Thyroid gland (tissue), 4 donors: ENCODE data around the gene TCP11L1. TPM values are rescaled to one million over a fixed set of nuclear protein-coding genes. Genes with fewer than 3 reads are reported as not detected.

Experiments
- DNase-seq, 2 donors: peaks; one replicate each; pipeline ENCODE4 v3.0.0-alpha.2; 2019
- H3K27ac ChIP-seq, 3 donors: fragments of 200-600 bp; sonication (generic); 1 replicate in 2 of 3; 2 replicates in 1 of 3; pipeline ENCODE4 v1.5.1; 2016 to 2019; ENCODE audit warnings: mild to moderate bottlenecking in 1 of 3, moderate library complexity in 1 of 3
- H3K27me3 ChIP-seq: fragments of 200-600 bp; sonication (generic); one replicate; pipeline ENCODE4 v1.5.1; 2019
- H3K36me3 ChIP-seq, 2 donors: fragments of 200-600 bp; sonication (generic); one replicate each; pipeline ENCODE4 v1.5.1; 2016 to 2019
- H3K4me1 ChIP-seq, 2 donors: fragments of 200-600 bp; sonication (generic); one replicate each; pipeline ENCODE4 v1.5.1; 2017 to 2019
- H3K4me3 ChIP-seq, 3 donors: fragments of 200-600 bp; sonication (generic); replicated peaks in 1 of 3; 1 replicate in 2 of 3; 2 replicates in 1 of 3; pipeline ENCODE4 v1.5.1; 2016; ENCODE audit warnings: mild to moderate bottlenecking in 1 of 3
- H3K9me3 ChIP-seq: fragments of 200-600 bp; sonication (generic); one replicate; pipeline ENCODE4 v1.5.1; 2017
- POLR2A ChIP-seq, 2 donors: fragments of 450-650 bp; IDR thresholded peaks; one replicate each; pipeline ENCODE4 v1.6.1; 2017; ENCODE audit warnings: antibody characterized with exemption in 2 of 2, mild to moderate bottlenecking in 2 of 2, moderate library complexity in 1 of 2
- WGBS, 2 donors: methylation state at CpG; one replicate each; pipeline ENCODE4 v1.1.5; 2017; 5-methylcytosine and 5-hydroxymethylcytosine counted together
- intact Hi-C: fragments of 100-400 bp; cut with DNase I; formaldehyde crosslinking; loops from one replicate; pipeline ENCODE4 v1.15.1; 2023
- total RNA-seq, 4 donors: library from RNA; depleted of rRNA; stranded (reverse); fragments of >200 nt; gene quantifications; one replicate each; pipeline ENCODE4 v1.2.3, GENCODE V29; 2016
- TF ChIP-seq, protein P1 (sequence below), 6 experiments: fragments of 200-600 bp in 3 of 6; fragments of 450-650 bp in 3 of 6; sonication (generic) in 3 of 6; IDR thresholded peaks; one replicate each; pipeline ENCODE4 v1.5.1; 2016 to 2019; ENCODE audit warnings: antibody characterized with exemption in 6 of 6, mild to moderate bottlenecking in 2 of 6, inconsistent platforms in 1 of 6, moderate library complexity in 1 of 6

TCP11L1 gene
- total RNA-seq, 4 donors from 2014 or later = 11.9 to 19.5 (median 17.2) TPM

DNA sequence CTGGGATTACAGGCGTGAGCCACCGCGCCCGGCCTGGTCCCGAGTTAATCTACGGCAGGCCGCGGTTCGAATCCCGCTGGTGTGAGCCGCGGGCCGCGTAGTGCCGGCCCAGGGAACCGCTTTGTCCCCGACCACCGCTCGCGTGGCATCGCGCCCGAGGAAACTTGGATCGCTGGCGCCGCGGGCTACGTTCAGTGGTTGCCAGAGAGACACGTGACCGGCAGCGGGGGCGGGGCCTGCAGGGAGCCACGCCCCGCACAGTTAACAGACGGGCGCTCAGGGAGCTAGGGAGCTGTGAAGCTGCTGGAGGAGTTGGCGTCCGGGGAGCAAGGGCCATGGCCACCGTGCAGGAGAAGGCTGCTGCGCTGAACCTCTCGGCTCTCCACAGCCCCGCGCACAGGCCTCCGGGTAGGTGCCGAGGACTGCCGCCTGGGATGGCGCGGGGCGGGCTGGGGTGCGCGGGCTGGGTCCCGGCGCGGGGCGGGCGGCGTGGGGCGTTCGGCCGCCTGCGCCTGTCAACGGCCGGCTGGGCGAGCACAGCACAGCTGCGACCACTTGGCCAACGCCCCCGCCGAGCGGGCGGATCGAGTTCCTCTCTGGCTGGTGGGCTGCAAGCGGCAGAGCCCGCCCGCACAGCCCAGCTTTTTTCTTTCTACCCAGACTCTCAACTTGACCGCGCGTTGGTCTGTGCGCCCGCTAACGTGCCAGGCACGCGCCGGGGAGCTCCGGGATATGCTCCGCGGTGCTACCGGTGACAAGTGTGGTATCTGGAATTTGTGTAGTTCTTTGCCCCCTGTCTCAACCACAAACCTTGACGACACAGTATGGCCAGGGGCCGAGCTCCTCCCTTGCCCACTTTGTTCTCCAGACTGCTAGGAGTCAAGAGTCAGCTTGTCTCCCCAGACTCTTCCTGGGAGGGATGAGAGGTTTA lies 23.5 kb upstream of the TCP11L1 start, which contains the start of gene DEPDC7:
Gene DEPDC7 (plus strand): TSS at position 258 of the 931 bp plus-strand sequence. CDS start 78 bp downstream, at position 336.
- Histone ChIP-seq H3K27me3 (no peaks in the 10 kb centered on the region), H3K4me1 (peaks cover 0 to 7% of the 10 kb centered on the region in 2 donors), H3K4me3 (peak within 1 kb of the TSS; percentile 3 to 44 (median 27)), H3K36me3 (no peaks in the 10 kb centered on the region), H3K27ac (no peak within 1 kb of the TSS), H3K9me3 (no peaks in the 10 kb centered on the region)
- intact Hi-C loops = no loop called here
- TF ChIP-seq, protein P1, sequence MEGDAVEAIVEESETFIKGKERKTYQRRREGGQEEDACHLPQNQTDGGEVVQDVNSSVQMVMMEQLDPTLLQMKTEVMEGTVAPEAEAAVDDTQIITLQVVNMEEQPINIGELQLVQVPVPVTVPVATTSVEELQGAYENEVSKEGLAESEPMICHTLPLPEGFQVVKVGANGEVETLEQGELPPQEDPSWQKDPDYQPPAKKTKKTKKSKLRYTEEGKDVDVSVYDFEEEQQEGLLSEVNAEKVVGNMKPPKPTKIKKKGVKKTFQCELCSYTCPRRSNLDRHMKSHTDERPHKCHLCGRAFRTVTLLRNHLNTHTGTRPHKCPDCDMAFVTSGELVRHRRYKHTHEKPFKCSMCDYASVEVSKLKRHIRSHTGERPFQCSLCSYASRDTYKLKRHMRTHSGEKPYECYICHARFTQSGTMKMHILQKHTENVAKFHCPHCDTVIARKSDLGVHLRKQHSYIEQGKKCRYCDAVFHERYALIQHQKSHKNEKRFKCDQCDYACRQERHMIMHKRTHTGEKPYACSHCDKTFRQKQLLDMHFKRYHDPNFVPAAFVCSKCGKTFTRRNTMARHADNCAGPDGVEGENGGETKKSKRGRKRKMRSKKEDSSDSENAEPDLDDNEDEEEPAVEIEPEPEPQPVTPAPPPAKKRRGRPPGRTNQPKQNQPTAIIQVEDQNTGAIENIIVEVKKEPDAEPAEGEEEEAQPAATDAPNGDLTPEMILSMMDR (IDR thresholded peaks at IDR 0.05) = no peak
- peak in 1 of 2 donors; percentile 40 for TF ChIP-seq POLR2A (IDR thresholded peaks at IDR 0.05)
- WGBS, 2 donors = 0 to 9% methylated on average over 13 to 29 of the region's 89 CpGs
- peak; percentile 66 to 69 for DNase-seq

DNA sequence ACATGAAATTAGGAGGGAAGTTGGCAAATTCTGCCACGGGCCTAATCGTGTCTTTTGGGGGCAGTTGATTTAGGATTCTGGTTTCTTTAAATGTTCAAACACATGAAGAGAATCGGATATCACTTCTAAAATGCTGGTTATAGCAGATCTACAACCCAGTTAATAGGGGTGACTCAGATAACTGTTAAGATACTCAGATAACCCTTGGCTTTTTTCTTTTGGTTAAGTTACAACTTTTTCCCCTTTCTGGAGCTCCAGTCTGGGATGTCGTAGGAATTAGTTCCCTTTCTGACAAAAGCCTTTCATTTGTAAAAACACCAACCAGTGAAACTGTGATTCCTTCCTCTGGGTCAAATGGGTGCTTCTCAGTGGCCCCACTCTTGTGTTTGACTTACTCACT lies 22.7 kb upstream of the TCP11L1 start:
- intact Hi-C loops = no loop called here
- no peak for DNase-seq
- Histone ChIP-seq H3K9me3 (no peaks in the 10 kb centered on the region), H3K4me1 (peaks cover 0 to 7% of the 10 kb centered on the region in 2 donors), H3K27ac (no peak overlapping the region), H3K4me3 (peak overlapping the region in 1 of 3 donors; percentile 44), H3K36me3 (no peaks in the 10 kb centered on the region), H3K27me3 (no peaks in the 10 kb centered on the region)
- WGBS, 2 donors = 65 to 81% methylated on average over 4 of the region's 4 CpGs
- TF ChIP-seq POLR2A (IDR thresholded peaks at IDR 0.05) = no peak

- Histone ChIP-seq H3K4me1 (peaks cover 0 to 7% of the 10 kb centered on the region in 2 donors), H3K4me3 (no peak overlapping the region), H3K27me3 (no peaks in the 10 kb centered on the region), H3K9me3 (no peaks in the 10 kb centered on the region), H3K36me3 (no peaks in the 10 kb centered on the region), H3K27ac (no peak overlapping the region)
- no peak for DNase-seq
- no peak for TF ChIP-seq POLR2A (IDR thresholded peaks at IDR 0.05)
- TF ChIP-seq, protein P1 (IDR thresholded peaks at IDR 0.05) = no peak
- 82 to 90% methylated on average over 9 of the region's 9 CpGs for WGBS, 2 donors
- intact Hi-C loops = no loop called here
Observed at GRCh38 chr11:33017478-33017877, 21.9 kb upstream of the TCP11L1 start.

DNA sequence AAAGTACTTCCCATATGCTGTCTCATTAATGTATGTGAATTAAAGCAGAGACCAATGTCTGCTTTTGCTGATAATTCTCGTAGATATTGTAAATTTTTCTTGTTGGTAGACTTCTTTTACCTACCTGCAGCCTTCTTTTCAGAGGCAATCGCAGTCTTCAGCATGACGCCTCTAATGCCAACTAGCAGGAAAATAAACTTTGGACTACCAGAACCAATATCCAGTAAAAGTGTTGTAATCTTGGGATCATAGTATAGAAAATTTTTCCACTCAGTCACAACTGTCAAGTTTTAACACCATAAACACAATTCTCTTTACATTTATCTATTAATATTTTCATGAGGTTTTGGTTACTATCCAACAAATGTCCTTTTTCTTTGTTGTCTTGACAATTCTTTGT lies 21.4 kb upstream of the TCP11L1 start:
- intact Hi-C loops = no loop called here
- WGBS, 2 donors = 96 to 97% methylated on average over 3 of the region's 3 CpGs
- H3K9me3 ChIP-seq = no peaks in the 10 kb centered on the region
- TF ChIP-seq, protein P1 (IDR thresholded peaks at IDR 0.05) = no peak
- no peak for TF ChIP-seq POLR2A (IDR thresholded peaks at IDR 0.05)
- no peak overlapping the region for H3K27ac ChIP-seq
- H3K4me1 ChIP-seq = peaks cover 0 to 7% of the 10 kb centered on the region in 2 donors
- no peak for DNase-seq
- no peaks in the 10 kb centered on the region for H3K27me3 ChIP-seq
- H3K4me3 ChIP-seq = no peak overlapping the region
- H3K36me3 ChIP-seq = no peaks in the 10 kb centered on the region

GRCh38 chr11:33018840-33019239 lies 20.5 kb upstream of the TCP11L1 start:
- intact Hi-C loops = no loop called here
- no peak for DNase-seq
- no peak overlapping the region for H3K27ac ChIP-seq
- no peaks in the 10 kb centered on the region for H3K27me3 ChIP-seq
- no peak overlapping the region for H3K4me3 ChIP-seq
- TF ChIP-seq, protein P1 (IDR thresholded peaks at IDR 0.05) = no peak
- TF ChIP-seq POLR2A (IDR thresholded peaks at IDR 0.05) = no peak
- H3K36me3 ChIP-seq = no peaks in the 10 kb centered on the region
- H3K9me3 ChIP-seq = no peaks in the 10 kb centered on the region
- H3K4me1 ChIP-seq = peaks cover 0 to 7% of the 10 kb centered on the region in 2 donors
- 96% methylated on average over 6 of the region's 6 CpGs for WGBS, 2 donors
